HepG2 (cell line): ENCODE results near the gene ZBTB18. TPM values are rescaled to one million over a fixed set of nuclear protein-coding genes. Genes with fewer than 3 reads are reported as not detected.

Source experiments
- ATAC-seq: fragments of 200-7000 bp; cut with Tn5 transposase; 3 replicates; pipeline ENCODE4 v1.9.1; 2020; ENCODE audit warnings: mild to moderate bottlenecking, moderate library complexity
- BruUV-seq: library from RNA; stranded (reverse); fragments of 400-500 nt; replicated peaks from 2 replicates; lab custom pipeline; 2021; lab: Mats Ljungman, UMichigan
- CTCF ChIA-PET: fragments of 300-600 bp; formaldehyde crosslinking; extraction: SDS; loops from one replicate; lab custom pipeline; 2021; ENCODE audit warnings: low total read pairs, inconsistent platforms, low intra/inter-chr PET ratio; lab: Yijun Ruan, JAX
- POLR2A ChIA-PET: fragments of 350-600 bp; sonication (Branson Sonifier 250); formaldehyde crosslinking; loops from one replicate; lab custom pipeline; 2020; ENCODE audit warnings: antibody characterized with exemption, inconsistent platforms; lab: Yijun Ruan, JAX
- DNase-seq: peaks from one replicate; pipeline ENCODE4 v3.0.0-alpha.2; 2015; ENCODE audit warnings: low spot score
- FAIRE-seq: peaks from 3 replicates; lab custom pipeline; 2011; peaks lifted over from hg19 to GRCh38; lab: Jason Lieb, UNC
- H2AFZ ChIP-seq: one replicate; pipeline ENCODE4 v1.6.1; 2011; ENCODE audit warnings: low read length, inconsistent platforms
- H3K27ac ChIP-seq: fragments of 300-600 bp; 3 replicates; pipeline ENCODE4 v1.8.0; 2011; ENCODE audit warnings: mixed run types, mild to moderate bottlenecking, mixed read lengths, low read length, inconsistent platforms; ENCODE audit not compliant: insufficient read depth; ENCODE audit errors: extremely low read length
- H3K27me3 ChIP-seq, 2 experiments: fragments of 200-600 bp in 1 of 2; 2 replicates in 1 of 2; 3 replicates in 1 of 2; pipeline versions ENCODE4 v1.6.0 to v1.8.0; 2011; ENCODE audit warnings: low read length in 2 of 2, mild to moderate bottlenecking in 2 of 2, moderate library complexity in 2 of 2, inconsistent platforms in 1 of 2; ENCODE audit not compliant: insufficient read depth in 2 of 2, control insufficient read depth in 1 of 2
- H3K36me3 ChIP-seq, 2 experiments: fragments of 200-600 bp in 1 of 2; replicated peaks in 1 of 2; 2 replicates in 1 of 2; 3 replicates in 1 of 2; pipeline versions ENCODE4 v1.5.1 to v1.8.0; 2011; ENCODE audit warnings: low read length in 2 of 2, inconsistent platforms in 1 of 2; ENCODE audit not compliant: insufficient read depth in 2 of 2, control insufficient read depth in 1 of 2
- H3K4me1 ChIP-seq: 2 replicates; pipeline ENCODE4 v1.5.1; 2012; ENCODE audit warnings: low read length, inconsistent platforms; ENCODE audit not compliant: insufficient read depth
- H3K4me2 ChIP-seq: 2 replicates; pipeline ENCODE4 v1.6.0; 2011; ENCODE audit warnings: low read depth, low read length, inconsistent platforms
- H3K4me3 ChIP-seq, 3 experiments: fragments of 200-600 bp in 1 of 3; sonication (generic), shearing (Covaris generic) in 1 of 3; replicated peaks in 1 of 3; 2 replicates each; pipeline ENCODE4 v1.5.1; 2011 to 2016; ENCODE audit warnings: low read length in 3 of 3, inconsistent platforms in 2 of 3, low read depth in 2 of 3, mild to moderate bottlenecking in 2 of 3, control low read depth in 1 of 3, mixed read lengths in 1 of 3; ENCODE audit not compliant: insufficient read depth in 1 of 3
- H3K79me2 ChIP-seq: one replicate; pipeline ENCODE4 v1.6.1; 2011; ENCODE audit warnings: low read length, inconsistent platforms; ENCODE audit not compliant: insufficient read depth
- H3K9ac ChIP-seq: 2 replicates; pipeline ENCODE4 v1.6.0; 2011; ENCODE audit warnings: mild to moderate bottlenecking, low read depth, low read length, inconsistent platforms; ENCODE audit not compliant: insufficient read depth
- H3K9me3 ChIP-seq: 2 replicates; pipeline ENCODE4 v1.5.1; 2012; ENCODE audit warnings: mild to moderate bottlenecking, low read length
- H4K20me1 ChIP-seq: 2 replicates; pipeline ENCODE4 v1.6.0; 2011; ENCODE audit warnings: inconsistent platforms, mild to moderate bottlenecking, low read length, moderate library complexity; ENCODE audit not compliant: insufficient read depth
- AGO1 ChIP-seq: fragments of 200-400 bp; formaldehyde crosslinking; IDR thresholded peaks from 2 replicates; pipeline ENCODE4 v1.6.1; 2017; ENCODE audit warnings: mild to moderate bottlenecking, low read depth, low read length, moderate library complexity; ENCODE audit not compliant: poor library complexity, severe bottlenecking
- AHDC1 ChIP-seq: sonication (generic); formaldehyde crosslinking; IDR thresholded peaks from 2 replicates; pipeline ENCODE4 v1.5.1; 2020; ENCODE audit warnings: mild to moderate bottlenecking, missing genetic modification reagents, borderline replicate concordance
- AKAP8 ChIP-seq: sonication (generic); formaldehyde crosslinking; IDR thresholded peaks from 2 replicates; pipeline ENCODE4 v1.5.1; 2020; ENCODE audit warnings: mild to moderate bottlenecking, missing genetic modification reagents
- MAFG ChIP-seq: sonication (generic); formaldehyde crosslinking; IDR thresholded peaks from 2 replicates; pipeline ENCODE4 v1.5.1; 2020; ENCODE audit warnings: mild to moderate bottlenecking, missing genetic modification reagents
- PHB2 ChIP-seq: fragments of 450-650 bp; IDR thresholded peaks from 2 replicates; pipeline ENCODE4 v1.6.1; 2018; ENCODE audit not compliant: partially characterized antibody
- RFXAP ChIP-seq: sonication (generic); formaldehyde crosslinking; IDR thresholded peaks from 2 replicates; pipeline ENCODE4 v1.4.0; 2020; ENCODE audit warnings: missing genetic modification reagents, borderline replicate concordance
- STAG1 ChIP-seq: sonication (generic); formaldehyde crosslinking; IDR thresholded peaks from 2 replicates; pipeline ENCODE4 v1.4.0; 2020; ENCODE audit warnings: missing genetic modification reagents
- TFAP4 ChIP-seq: sonication (generic); IDR thresholded peaks from 2 replicates; pipeline ENCODE4 v1.6.1; 2016; ENCODE audit warnings: low read depth, borderline replicate concordance
- YEATS4 ChIP-seq: sonication (generic); formaldehyde crosslinking; IDR thresholded peaks from 2 replicates; pipeline ENCODE4 v1.4.0; 2020; ENCODE audit warnings: missing genetic modification reagents, borderline replicate concordance
- ZBTB10 ChIP-seq: sonication (generic); formaldehyde crosslinking; IDR thresholded peaks from 2 replicates; pipeline ENCODE4 v1.4.0; 2020; ENCODE audit warnings: missing genetic modification reagents, borderline replicate concordance
- ZNF619 ChIP-seq: sonication (generic); formaldehyde crosslinking; IDR thresholded peaks from 2 replicates; pipeline ENCODE4 v1.4.0; 2020; ENCODE audit warnings: mild to moderate bottlenecking, missing genetic modification reagents
- ZNF674 ChIP-seq: sonication (generic); formaldehyde crosslinking; IDR thresholded peaks from 2 replicates; pipeline ENCODE4 v1.5.0; 2020; ENCODE audit warnings: low read depth, mild to moderate bottlenecking, missing genetic modification reagents
- ZNF703 ChIP-seq: sonication (generic); formaldehyde crosslinking; IDR thresholded peaks from 2 replicates; pipeline ENCODE4 v1.5.1; 2020; ENCODE audit warnings: missing genetic modification reagents, mild to moderate bottlenecking, moderate library complexity, borderline replicate concordance
- WGBS: methylation state at CpG from one replicate; pipeline ENCODE4 v1.1.6; 2017; ENCODE audit warnings: low lambda C conversion rate; 5-methylcytosine and 5-hydroxymethylcytosine counted together
- in situ Hi-C: cut with HindIII; loops from 2 replicates; pipeline ENCODE4 v1.10.0; 2017; ENCODE audit warnings: low pct_unique_long_range_greater_than_20kb; ENCODE audit not compliant: extremely low pct_ligation_motif_present
- intact Hi-C: fragments of 100-400 bp; cut with micrococcal nuclease; formaldehyde crosslinking; loops from one replicate; pipeline ENCODE4 v1.10.0; 2022; ENCODE audit not compliant: unreplicated experiment
- polyA plus RNA-seq, 8 experiments: library from polyadenylated mRNA; depleted of rRNA in 3 of 8; stranded (reverse) in 7 of 8; unstranded in 1 of 8; fragments of >200 nt; fragmentation: Illumina TruSeq in 4 of 8; extraction: Trizol in 4 of 8; gene quantifications; 2 replicates each; pipeline versions ENCODE4 v1.2.1 to v1.2.3, GENCODE V29; 2011 to 2016; ENCODE audit warnings: low read depth in 4 of 8, missing spikeins in 1 of 8, mixed read lengths in 1 of 8; ENCODE audit not compliant: insufficient read depth in 1 of 8
- total RNA-seq, 5 experiments: library from RNA; depleted of rRNA; stranded (reverse); fragments of >200 nt; fragmentation: Illumina TruSeq; extraction: Trizol; gene quantifications; 2 replicates each; pipeline ENCODE4 v1.2.3, GENCODE V29; 2016; ENCODE audit warnings: low read depth in 1 of 5

ZBTB18 gene
- total and polyA plus RNA-seq, 2 of the 13 experiments (the other 11 are each of a cell fraction or from before 2014, with no cell fraction given) = 3.1 to 4.3 TPM

- TF ChIP-seq ZNF619 (CRISPR knock-in tag) (no peak), AKAP8 (no peak), RFXAP (CRISPR knock-in tag) (no peak)
Measured at GRCh38 chr1:244053831-244054230, 2.7 kb downstream of the ZBTB18 start (continued).

DNA sequence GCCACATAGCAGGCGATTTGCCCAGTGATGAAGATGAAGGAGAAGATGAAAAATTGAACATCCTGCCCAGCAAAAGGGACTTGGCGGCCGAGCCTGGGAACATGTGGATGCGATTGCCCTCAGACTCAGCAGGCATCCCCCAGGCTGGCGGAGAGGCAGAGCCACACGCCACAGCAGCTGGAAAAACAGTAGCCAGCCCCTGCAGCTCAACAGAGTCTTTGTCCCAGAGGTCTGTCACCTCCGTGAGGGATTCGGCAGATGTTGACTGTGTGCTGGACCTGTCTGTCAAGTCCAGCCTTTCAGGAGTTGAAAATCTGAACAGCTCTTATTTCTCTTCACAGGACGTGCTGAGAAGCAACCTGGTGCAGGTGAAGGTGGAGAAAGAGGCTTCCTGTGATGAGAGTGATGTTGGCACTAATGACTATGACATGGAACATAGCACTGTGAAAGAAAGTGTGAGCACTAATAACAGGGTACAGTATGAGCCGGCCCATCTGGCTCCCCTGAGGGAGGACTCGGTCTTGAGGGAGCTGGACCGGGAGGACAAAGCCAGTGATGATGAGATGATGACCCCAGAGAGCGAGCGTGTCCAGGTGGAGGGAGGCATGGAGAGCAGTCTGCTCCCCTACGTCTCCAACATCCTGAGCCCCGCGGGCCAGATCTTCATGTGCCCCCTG is 3.3 kb downstream of the ZBTB18 start:
- FAIRE-seq (no peak), ATAC-seq (no peak), DNase-seq (no peak)
- 94% methylated on average over 8 of the region's 17 CpGs for WGBS
- no TSS peak for BruUV-seq
- Histone ChIP-seq H3K9me3 (no peaks in the 10 kb centered on the region), H3K27me3 (no peaks in the 10 kb centered on the region; a peak in 1 of 5 replicates), H3K27ac (no peak overlapping the region), H3K79me2 (peaks cover 7% of the 10 kb centered on the region), H3K4me1 (peaks cover 19% of the 10 kb centered on the region), H3K9ac (no peak overlapping the region), H3K4me2 (no peak overlapping the region), H4K20me1 (no peaks in the 10 kb centered on the region), H3K4me3 (no peak overlapping the region), H3K36me3 (peaks cover 3 to 15% of the 10 kb centered on the region in 2 experiments; a peak in 3 of 5 replicates), H2AFZ (no peak overlapping the region)
- in situ Hi-C loops (no loop called here), intact Hi-C loops (loop anchor here (10.0 kb wide), 1 partner anchor 400 kb away; the partner anchor contains the start of gene ADSS2)
- ChIA-PET POLR2A (no interaction called here), CTCF (no interaction called here)
- TF ChIP-seq STAG1 (CRISPR knock-in tag) (no peak), AHDC1 (no peak), ZNF703 (CRISPR knock-in tag) (no peak), YEATS4 (CRISPR knock-in tag) (no peak), TFAP4 (no peak), AGO1 (no peak), MAFG (CRISPR knock-in tag) (no peak), ZNF674 (CRISPR knock-in tag) (no peak), PHB2 (no peak), ZBTB10 (CRISPR knock-in tag) (no peak)
